ENCODE measurements around the gene IST1.

The IST1 gene

GRCh38 chr16:71945616-71946015 lies 50.3 kb downstream of the IST1 start:
- TF ChIP-seq EP300 (IDR thresholded peaks at IDR 0.05; ENCODE audit: borderline replicate concordance) (no peak), CEBPB (IDR thresholded peaks at IDR 0.05) (no peak), FOXM1 (IDR thresholded peaks at IDR 0.05; ENCODE audit: borderline replicate concordance, low read depth) (no peak), USF1 (IDR thresholded peaks at IDR 0.05) (no peak), REST (IDR thresholded peaks at IDR 0.05; ENCODE audit: low read depth) (no peak)

- TF ChIP-seq RAD21 (IDR thresholded peaks at IDR 0.05; ENCODE audit: low read depth) (no peak), NFIC (IDR thresholded peaks at IDR 0.05) (no peak), TAF1 (IDR thresholded peaks at IDR 0.05; ENCODE audit: low read depth) (no peak), REST (IDR thresholded peaks at IDR 0.05; ENCODE audit: low read depth) (no peak), CREB1 (IDR thresholded peaks at IDR 0.05; ENCODE audit: low read depth) (no peak), EP300 (IDR thresholded peaks at IDR 0.05; ENCODE audit: borderline replicate concordance) (no peak), ZBTB7A (IDR thresholded peaks at IDR 0.05; ENCODE audit: low read depth) (no peak), CEBPB (IDR thresholded peaks at IDR 0.05) (no peak), TCF12 (IDR thresholded peaks at IDR 0.05; ENCODE audit: low read depth) (no peak), YY1 (IDR thresholded peaks at IDR 0.05; ENCODE audit: low read depth) (no peak), MAX (IDR thresholded peaks at IDR 0.05) (no peak), USF1 (IDR thresholded peaks at IDR 0.05) (no peak), TEAD4 (IDR thresholded peaks at IDR 0.05) (no peak), EGR1 (IDR thresholded peaks at IDR 0.05) (no peak), FOXM1 (IDR thresholded peaks at IDR 0.05; ENCODE audit: borderline replicate concordance, low read depth) (no peak)
These were observed 57.5 kb downstream of the IST1 start for GRCh38 chr16:71952825-71953224.

- TF ChIP-seq EGR1 (IDR thresholded peaks at IDR 0.05) (no peak), EP300 (IDR thresholded peaks at IDR 0.05; ENCODE audit: borderline replicate concordance) (no peak), TCF12 (IDR thresholded peaks at IDR 0.05; ENCODE audit: low read depth) (no peak), TEAD4 (IDR thresholded peaks at IDR 0.05) (no peak), ZBTB7A (IDR thresholded peaks at IDR 0.05; ENCODE audit: low read depth) (no peak), USF1 (IDR thresholded peaks at IDR 0.05) (no peak), MAX (IDR thresholded peaks at IDR 0.05) (no peak), NFIC (IDR thresholded peaks at IDR 0.05) (no peak), REST (IDR thresholded peaks at IDR 0.05; ENCODE audit: low read depth) (no peak)
These were observed 58.8 kb downstream of the IST1 start for GRCh38 chr16:71954180-71954579.

- TF ChIP-seq ZBTB7A (IDR thresholded peaks at IDR 0.05; ENCODE audit: low read depth) (no peak), TEAD4 (IDR thresholded peaks at IDR 0.05) (no peak), TAF1 (IDR thresholded peaks at IDR 0.05; ENCODE audit: low read depth) (no peak), MAX (IDR thresholded peaks at IDR 0.05) (no peak), REST (IDR thresholded peaks at IDR 0.05; ENCODE audit: low read depth) (no peak), EP300 (IDR thresholded peaks at IDR 0.05; ENCODE audit: borderline replicate concordance) (no peak), FOXM1 (IDR thresholded peaks at IDR 0.05; ENCODE audit: borderline replicate concordance, low read depth) (no peak), CREB1 (IDR thresholded peaks at IDR 0.05; ENCODE audit: low read depth) (no peak), RAD21 (IDR thresholded peaks at IDR 0.05; ENCODE audit: low read depth) (no peak), TCF12 (IDR thresholded peaks at IDR 0.05; ENCODE audit: low read depth) (no peak), NFIC (IDR thresholded peaks at IDR 0.05) (no peak), CEBPB (IDR thresholded peaks at IDR 0.05) (no peak), YY1 (IDR thresholded peaks at IDR 0.05; ENCODE audit: low read depth) (no peak), EGR1 (IDR thresholded peaks at IDR 0.05) (no peak), USF1 (IDR thresholded peaks at IDR 0.05) (no peak)
These were observed 59.4 kb downstream of the IST1 start for GRCh38 chr16:71954699-71955195.
